ENCODE measurements around the gene LANCL1. TPM values are rescaled to one million over a fixed set of nuclear protein-coding genes. Genes with fewer than 3 reads are reported as not detected.

The LANCL1 gene
- 68.5 and 89.9 TPM in 2 replicates for total RNA-seq (2014; rRNA removed; shearing (Covaris generic))

- DNase-seq (ENCODE audit: low read depth) = peak; percentile 92
Measured at GRCh38 chr2:210476194-210477128, at the start of gene LANCL1. Gene LANCL1 (minus strand): TSS chr2:210476759. CDS start chr2:210476396, 363 bp downstream.

GRCh38 chr2:210524533-210524932 is 48.0 kb upstream of the LANCL1 start:
- no peak for DNase-seq (ENCODE audit: low read depth)

- no peak for DNase-seq (ENCODE audit: low read depth)
Measured at GRCh38 chr2:210523650-210524289, 47.2 kb upstream of the LANCL1 start.

GRCh38 chr2:210522399-210522798 is 45.8 kb upstream of the LANCL1 start:
- DNase-seq (ENCODE audit: low read depth) = no peak

GRCh38 chr2:210519594-210519993 is 43.0 kb upstream of the LANCL1 start:
- DNase-seq (ENCODE audit: low read depth) = peak; percentile 54

- DNase-seq (ENCODE audit: low read depth) = no peak
Measured at GRCh38 chr2:210517264-210517663, 40.7 kb upstream of the LANCL1 start.

GRCh38 chr2:210515911-210516310 is 39.4 kb upstream of the LANCL1 start:
- no peak for DNase-seq (ENCODE audit: low read depth)

- DNase-seq (ENCODE audit: low read depth) = no peak
Measured at GRCh38 chr2:210503725-210504191, 27.2 kb upstream of the LANCL1 start.

GRCh38 chr2:210503001-210503623 is 26.6 kb upstream of the LANCL1 start:
- DNase-seq (ENCODE audit: low read depth) = peak; percentile 48

GRCh38 chr2:210496512-210496911 is 20.0 kb upstream of the LANCL1 start:
- DNase-seq (ENCODE audit: low read depth) = no peak

GRCh38 chr2:210493528-210493927 is 17.0 kb upstream of the LANCL1 start:
- DNase-seq (ENCODE audit: low read depth) = no peak

- no peak for DNase-seq (ENCODE audit: low read depth)
Measured at GRCh38 chr2:210481601-210482175, 5.1 kb upstream of the LANCL1 start.

- DNase-seq (ENCODE audit: low read depth) = no peak
Measured at GRCh38 chr2:210480764-210481163, 4.2 kb upstream of the LANCL1 start.

- DNase-seq (ENCODE audit: low read depth) = no peak
Measured at GRCh38 chr2:210480079-210480478, 3.5 kb upstream of the LANCL1 start.

GRCh38 chr2:210478661-210479060 is 2.1 kb upstream of the LANCL1 start:
- no peak for DNase-seq (ENCODE audit: low read depth)

- DNase-seq (ENCODE audit: low read depth) = peak; percentile 82
Measured at GRCh38 chr2:210477496-210477895, 937 bp upstream of the LANCL1 start.

- DNase-seq (ENCODE audit: low read depth) = no peak
Measured at GRCh38 chr2:210475706-210476105, 853 bp downstream of the LANCL1 start.

- no peak for DNase-seq (ENCODE audit: low read depth)
Measured at GRCh38 chr2:210474776-210475175, 1.8 kb downstream of the LANCL1 start.

- DNase-seq (ENCODE audit: low read depth) = no peak
Measured at GRCh38 chr2:210461401-210461800, 15.2 kb downstream of the LANCL1 start.

GRCh38 chr2:210460322-210461227 is 16.0 kb downstream of the LANCL1 start:
- DNase-seq (ENCODE audit: low read depth) = no peak

GRCh38 chr2:210459880-210460279 is 16.7 kb downstream of the LANCL1 start:
- DNase-seq (ENCODE audit: low read depth) = no peak

Data from RPMI7951 (cell line).